ENCODE measurements around the gene NUDT2. TPM values are rescaled to one million over a fixed set of nuclear protein-coding genes. Genes with fewer than 3 reads are reported as not detected.

The NUDT2 gene
- total and polyA plus RNA-seq, 4 donors = 13.6 to 38.3 (median 22.3) TPM

- WGBS, 2 donors = 10 to 12% methylated on average over 22 of the region's 22 CpGs
- Histone ChIP-seq H3K4me3 (ENCODE audit: low read length in 2 of 2) (peak overlapping the region; percentile 14 to 39), H3K9me3 (ENCODE audit: control insufficient read depth, low read length) (no peaks in the 10 kb centered on the region), H3K27ac (ENCODE audit: low read depth in 1 of 2, low read length in 2 of 2) (peak overlapping the region in 1 of 2 donors; percentile 23), H3K36me3 (ENCODE audit: control insufficient read depth in 1 of 2, insufficient read depth in 2 of 2, low read length in 1 of 2) (no peaks in the 10 kb centered on the region), H3K4me1 (ENCODE audit: control insufficient read depth in 1 of 2, insufficient read depth in 2 of 2, low read length in 2 of 2) (no peaks in the 10 kb centered on the region), H3K27me3 (ENCODE audit: control insufficient read depth in 1 of 2, insufficient read depth in 2 of 2, low read length in 1 of 2) (no peaks in the 10 kb centered on the region)
- intact Hi-C loops (cut with DNase I) = loop anchor here in 1 of 2 donors (5.0 kb wide), 1 partner anchor 124 kb away; no protein-coding TSS in a partner anchor
- DNase-seq (peak; percentile 62 to 80), ATAC-seq (ENCODE audit: low FRiP score) (peak; percentile 29)
Measured at GRCh38 chr9:34375901-34376595, 46.7 kb downstream of the NUDT2 start.

GRCh38 chr9:34376596-34377403, 47.4 kb downstream of the NUDT2 start, which contains the start of gene MYORG:
TSS of gene MYORG (minus strand) at chr9:34376898. CDS start at chr9:34372943, 3,955 bp downstream.
- WGBS, 2 donors = 0% methylated on average over 48 to 54 of the region's 54 CpGs
- peak; percentile 96 for DNase-seq
- Histone ChIP-seq H3K4me1 (ENCODE audit: control insufficient read depth in 1 of 2, insufficient read depth in 2 of 2, low read length in 2 of 2) (no peaks in the 10 kb centered on the region), H3K27me3 (ENCODE audit: control insufficient read depth in 1 of 2, insufficient read depth in 2 of 2, low read length in 1 of 2) (no peaks in the 10 kb centered on the region), H3K9me3 (ENCODE audit: control insufficient read depth, low read length) (no peaks in the 10 kb centered on the region), H3K36me3 (ENCODE audit: control insufficient read depth in 1 of 2, insufficient read depth in 2 of 2, low read length in 1 of 2) (no peaks in the 10 kb centered on the region), H3K4me3 (ENCODE audit: low read length in 2 of 2) (peak within 1 kb of the TSS; percentile 39 to 56), H3K27ac (ENCODE audit: low read depth in 1 of 2, low read length in 2 of 2) (peak within 1 kb of the TSS in 1 of 2 donors; percentile 23)
- peak; percentile 91 for ATAC-seq (ENCODE audit: low FRiP score)
- intact Hi-C loops (cut with DNase I) = loop anchor here in 1 of 2 donors (1.0 to 5.0 kb wide), 2 partner anchors 47 to 124 kb away; partner anchors contain the start of genes KIF24 and NUDT2

- H3K4me1 ChIP-seq (ENCODE audit: control insufficient read depth in 1 of 2, insufficient read depth in 2 of 2, low read length in 2 of 2) = no peaks in the 10 kb centered on the region
- DNase-seq (peak; percentile 56 to 80), ATAC-seq (ENCODE audit: low FRiP score) (no peak)
- H3K4me3 ChIP-seq (ENCODE audit: low read length in 2 of 2) = peak overlapping the region; percentile 39 to 56
- H3K27ac ChIP-seq (ENCODE audit: low read depth in 1 of 2, low read length in 2 of 2) = no peak overlapping the region
- no peaks in the 10 kb centered on the region for H3K36me3 ChIP-seq (ENCODE audit: control insufficient read depth in 1 of 2, insufficient read depth in 2 of 2, low read length in 1 of 2)
- intact Hi-C loops (cut with DNase I) = loop anchor here in 1 of 2 donors (1.0 to 5.0 kb wide), 2 partner anchors 48 to 125 kb away; partner anchors contain the start of genes KIF24 and NUDT2
- H3K9me3 ChIP-seq (ENCODE audit: control insufficient read depth, low read length) = no peaks in the 10 kb centered on the region
- 0 to 1% methylated on average over 21 of the region's 21 CpGs for WGBS, 2 donors
- no peaks in the 10 kb centered on the region for H3K27me3 ChIP-seq (ENCODE audit: control insufficient read depth in 1 of 2, insufficient read depth in 2 of 2, low read length in 1 of 2)
Measured at GRCh38 chr9:34377404-34377746, 48.0 kb downstream of the NUDT2 start.

- H3K27me3 ChIP-seq (ENCODE audit: control insufficient read depth in 1 of 2, insufficient read depth in 2 of 2, low read length in 1 of 2) = no peaks in the 10 kb centered on the region
- ATAC-seq (ENCODE audit: low FRiP score) (no peak), DNase-seq (no peak)
- no peaks in the 10 kb centered on the region for H3K9me3 ChIP-seq (ENCODE audit: control insufficient read depth, low read length)
- no peak overlapping the region for H3K4me3 ChIP-seq (ENCODE audit: low read length in 2 of 2)
- 95 to 96% methylated on average over 3 of the region's 3 CpGs for WGBS, 2 donors
- no peak overlapping the region for H3K27ac ChIP-seq (ENCODE audit: low read depth in 1 of 2, low read length in 2 of 2)
- no peaks in the 10 kb centered on the region for H3K4me1 ChIP-seq (ENCODE audit: control insufficient read depth in 1 of 2, insufficient read depth in 2 of 2, low read length in 2 of 2)
- H3K36me3 ChIP-seq (ENCODE audit: control insufficient read depth in 1 of 2, insufficient read depth in 2 of 2, low read length in 1 of 2) = no peaks in the 10 kb centered on the region
- intact Hi-C loops (cut with DNase I) = loop anchor here (1.0 to 5.0 kb wide), 3 partner anchors 46 to 126 kb away; no protein-coding TSS in a partner anchor
Measured at GRCh38 chr9:34378376-34379060, 49.1 kb downstream of the NUDT2 start.

GRCh38 chr9:34379334-34380033, 50.1 kb downstream of the NUDT2 start:
- ATAC-seq (ENCODE audit: low FRiP score) = peak; percentile 85
- Histone ChIP-seq H3K36me3 (ENCODE audit: control insufficient read depth in 1 of 2, insufficient read depth in 2 of 2, low read length in 1 of 2) (no peaks in the 10 kb centered on the region), H3K4me3 (ENCODE audit: low read length in 2 of 2) (no peak overlapping the region), H3K27ac (ENCODE audit: low read depth in 1 of 2, low read length in 2 of 2) (no peak overlapping the region), H3K27me3 (ENCODE audit: control insufficient read depth in 1 of 2, insufficient read depth in 2 of 2, low read length in 1 of 2) (no peaks in the 10 kb centered on the region), H3K9me3 (ENCODE audit: control insufficient read depth, low read length) (no peaks in the 10 kb centered on the region), H3K4me1 (ENCODE audit: control insufficient read depth in 1 of 2, insufficient read depth in 2 of 2, low read length in 2 of 2) (no peaks in the 10 kb centered on the region)
- 5 to 8% methylated on average over 35 of the region's 35 CpGs for WGBS, 2 donors
- intact Hi-C loops (cut with DNase I) = loop anchor here (1.0 to 5.0 kb wide), 3 partner anchors 47 to 127 kb away; no protein-coding TSS in a partner anchor
- peak; percentile 91 to 95 for DNase-seq

- WGBS, 2 donors = 44% methylated on average over 24 of the region's 24 CpGs
- Histone ChIP-seq H3K9me3 (ENCODE audit: control insufficient read depth, low read length) (no peaks in the 10 kb centered on the region), H3K36me3 (ENCODE audit: control insufficient read depth in 1 of 2, insufficient read depth in 2 of 2, low read length in 1 of 2) (no peaks in the 10 kb centered on the region), H3K4me1 (ENCODE audit: control insufficient read depth in 1 of 2, insufficient read depth in 2 of 2, low read length in 2 of 2) (no peaks in the 10 kb centered on the region), H3K27me3 (ENCODE audit: control insufficient read depth in 1 of 2, insufficient read depth in 2 of 2, low read length in 1 of 2) (no peaks in the 10 kb centered on the region), H3K27ac (ENCODE audit: low read depth in 1 of 2, low read length in 2 of 2) (no peak overlapping the region), H3K4me3 (ENCODE audit: low read length in 2 of 2) (no peak overlapping the region)
- ATAC-seq (ENCODE audit: low FRiP score) = no peak
- DNase-seq = peak in 1 of 2 donors; percentile 57
- intact Hi-C loops (cut with DNase I) = no loop called here
Measured at GRCh38 chr9:34380034-34380510, 50.7 kb downstream of the NUDT2 start.

- ATAC-seq (ENCODE audit: low FRiP score) = peak; percentile 88
- intact Hi-C loops (cut with DNase I) = no loop called here
- 4 to 6% methylated on average over 49 to 59 of the region's 59 CpGs for WGBS, 2 donors
Measured at GRCh38 chr9:34380511-34381315, 51.3 kb downstream of the NUDT2 start.

More at GRCh38 chr9:34380511-34381315, 51.3 kb downstream of the NUDT2 start:
- Histone ChIP-seq H3K27ac (ENCODE audit: low read depth in 1 of 2, low read length in 2 of 2) (no peak overlapping the region), H3K9me3 (ENCODE audit: control insufficient read depth, low read length) (no peaks in the 10 kb centered on the region), H3K4me1 (ENCODE audit: control insufficient read depth in 1 of 2, insufficient read depth in 2 of 2, low read length in 2 of 2) (no peaks in the 10 kb centered on the region), H3K4me3 (ENCODE audit: low read length in 2 of 2) (peak overlapping the region; percentile 11 to 17), H3K27me3 (ENCODE audit: control insufficient read depth in 1 of 2, insufficient read depth in 2 of 2, low read length in 1 of 2) (no peaks in the 10 kb centered on the region), H3K36me3 (ENCODE audit: control insufficient read depth in 1 of 2, insufficient read depth in 2 of 2, low read length in 1 of 2) (no peaks in the 10 kb centered on the region)
- DNase-seq = peak; percentile 86 to 94
